Epithelial cell of proximal tubule (primary cell): Measurements from ENCODE around the gene STAP1. TPM values are rescaled to one million over a fixed set of nuclear protein-coding genes. Genes with fewer than 3 reads are reported as not detected.
"Not testable (repeated sequence)": the region's sequence is repeated elsewhere in the genome, so short reads cannot be mapped to it uniquely, and the experiment has no call there.

Experiments
- DNase-seq: peaks from one replicate; pipeline ENCODE4 v3.0.0-alpha.2; 2011; ENCODE audit warnings: low read depth
- H3K4me3 ChIP-seq: 2 replicates; pipeline ENCODE4 v1.5.1; 2011; ENCODE audit warnings: low read depth, mild to moderate bottlenecking, low read length
- total RNA-seq: library from RNA; depleted of rRNA; stranded (reverse); fragments of >200 nt; gene quantifications from 2 replicates; pipeline ENCODE4 v1.2.3, GENCODE V29; 2015
- TF ChIP-seq, protein P1 (sequence below): conservative IDR thresholded peaks from 2 replicates; pipeline ENCODE4 v1.5.1; 2012; ENCODE audit warnings: low read depth, mild to moderate bottlenecking, low read length

The STAP1 gene, protein sequence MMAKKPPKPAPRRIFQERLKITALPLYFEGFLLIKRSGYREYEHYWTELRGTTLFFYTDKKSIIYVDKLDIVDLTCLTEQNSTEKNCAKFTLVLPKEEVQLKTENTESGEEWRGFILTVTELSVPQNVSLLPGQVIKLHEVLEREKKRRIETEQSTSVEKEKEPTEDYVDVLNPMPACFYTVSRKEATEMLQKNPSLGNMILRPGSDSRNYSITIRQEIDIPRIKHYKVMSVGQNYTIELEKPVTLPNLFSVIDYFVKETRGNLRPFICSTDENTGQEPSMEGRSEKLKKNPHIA
- not detected in 2 replicates for total RNA-seq

DNA sequence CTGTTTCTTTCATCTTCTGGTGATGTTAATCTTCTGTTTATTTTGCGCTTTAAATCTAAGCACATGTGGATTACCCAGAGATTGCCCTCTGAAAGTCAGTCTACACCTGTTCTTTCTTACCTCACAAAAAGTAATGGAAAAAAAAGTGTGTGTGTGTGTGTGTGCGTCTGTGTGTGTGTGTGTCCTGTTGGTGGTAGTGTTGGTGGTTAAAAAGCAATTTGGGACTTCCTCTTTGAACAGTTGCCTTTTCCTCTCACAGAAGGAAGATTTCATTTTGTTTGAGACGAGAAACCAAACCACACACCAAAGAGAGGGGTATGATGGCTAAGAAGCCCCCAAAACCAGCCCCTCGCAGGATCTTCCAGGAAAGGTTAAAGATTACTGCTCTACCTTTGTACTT, at the start of gene STAP1:
Gene STAP1, plus strand, starts transcription at position 235 of the 400 bp plus-strand sequence. Its CDS starts 83 bp downstream, at position 318.
- DNase-seq: no peak
- no peak within 1 kb of the TSS for H3K4me3 ChIP-seq
- TF ChIP-seq, protein P1, sequence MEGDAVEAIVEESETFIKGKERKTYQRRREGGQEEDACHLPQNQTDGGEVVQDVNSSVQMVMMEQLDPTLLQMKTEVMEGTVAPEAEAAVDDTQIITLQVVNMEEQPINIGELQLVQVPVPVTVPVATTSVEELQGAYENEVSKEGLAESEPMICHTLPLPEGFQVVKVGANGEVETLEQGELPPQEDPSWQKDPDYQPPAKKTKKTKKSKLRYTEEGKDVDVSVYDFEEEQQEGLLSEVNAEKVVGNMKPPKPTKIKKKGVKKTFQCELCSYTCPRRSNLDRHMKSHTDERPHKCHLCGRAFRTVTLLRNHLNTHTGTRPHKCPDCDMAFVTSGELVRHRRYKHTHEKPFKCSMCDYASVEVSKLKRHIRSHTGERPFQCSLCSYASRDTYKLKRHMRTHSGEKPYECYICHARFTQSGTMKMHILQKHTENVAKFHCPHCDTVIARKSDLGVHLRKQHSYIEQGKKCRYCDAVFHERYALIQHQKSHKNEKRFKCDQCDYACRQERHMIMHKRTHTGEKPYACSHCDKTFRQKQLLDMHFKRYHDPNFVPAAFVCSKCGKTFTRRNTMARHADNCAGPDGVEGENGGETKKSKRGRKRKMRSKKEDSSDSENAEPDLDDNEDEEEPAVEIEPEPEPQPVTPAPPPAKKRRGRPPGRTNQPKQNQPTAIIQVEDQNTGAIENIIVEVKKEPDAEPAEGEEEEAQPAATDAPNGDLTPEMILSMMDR: no peak

DNA sequence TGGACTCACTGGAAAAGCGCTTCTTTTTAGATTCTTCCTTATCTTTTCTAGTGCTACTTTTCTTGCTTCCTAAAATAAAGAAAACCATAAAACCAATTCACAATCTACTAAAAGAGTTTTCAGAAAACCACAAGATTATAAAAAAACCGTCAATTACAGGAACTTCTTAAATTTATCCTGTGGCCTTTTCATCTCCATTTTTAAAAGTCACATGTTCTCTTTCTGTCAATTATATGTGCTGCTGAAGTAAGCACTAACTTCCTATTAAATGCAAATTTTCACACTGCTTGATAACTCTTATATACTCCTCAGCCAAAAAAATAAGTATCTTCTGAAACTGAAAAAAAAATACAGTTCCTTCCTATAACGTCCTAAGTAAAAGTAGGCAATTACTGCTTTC, 46.0 kb upstream of the STAP1 start:
- DNase-seq: no peak
- TF ChIP-seq, protein P1: no peak

DNA sequence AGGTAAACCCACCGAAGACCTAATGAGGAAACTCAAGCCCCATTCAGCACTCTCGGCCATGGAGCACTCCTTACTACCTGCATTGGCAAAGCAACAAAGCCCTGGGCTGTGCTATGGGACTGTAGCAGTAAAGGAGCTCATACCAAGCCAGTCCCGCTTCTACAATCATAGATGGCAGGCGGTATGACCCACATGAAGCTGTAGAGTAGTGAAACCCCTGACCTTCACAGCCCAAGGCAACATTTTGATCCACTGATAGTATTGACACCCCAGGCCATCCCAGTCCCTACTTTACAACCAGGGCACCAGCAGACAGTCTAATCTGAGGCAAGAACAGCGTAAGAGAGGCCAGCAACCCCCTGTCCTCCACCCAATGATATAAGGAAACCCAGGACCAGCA, 38.4 kb upstream of the STAP1 start:
- no peak overlapping the region for H3K4me3 ChIP-seq
- no peak for DNase-seq
- TF ChIP-seq, protein P1: no peak

More for the DNA sequence above, 46.0 kb upstream of the STAP1 start:
- H3K4me3 ChIP-seq: no peak overlapping the region

DNA sequence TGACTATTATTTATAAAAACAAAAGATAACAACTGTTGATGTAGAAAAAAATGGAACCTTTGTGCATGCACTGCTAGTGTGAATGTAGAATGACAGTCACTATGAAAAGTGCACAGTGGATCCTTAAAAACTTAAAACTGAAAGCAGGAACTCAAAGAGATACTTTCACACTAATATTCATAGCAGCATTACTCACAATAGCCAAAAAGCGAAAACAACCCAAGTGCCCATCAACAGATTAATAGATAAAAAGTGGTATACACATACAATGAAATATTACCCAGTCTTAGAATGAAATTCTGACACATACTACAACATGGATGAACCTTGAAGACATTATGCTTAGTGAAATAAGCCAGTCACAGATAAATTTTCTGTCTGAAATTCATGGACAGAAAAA, 37.0 kb upstream of the STAP1 start:
- TF ChIP-seq, protein P1: no peak

DNA sequence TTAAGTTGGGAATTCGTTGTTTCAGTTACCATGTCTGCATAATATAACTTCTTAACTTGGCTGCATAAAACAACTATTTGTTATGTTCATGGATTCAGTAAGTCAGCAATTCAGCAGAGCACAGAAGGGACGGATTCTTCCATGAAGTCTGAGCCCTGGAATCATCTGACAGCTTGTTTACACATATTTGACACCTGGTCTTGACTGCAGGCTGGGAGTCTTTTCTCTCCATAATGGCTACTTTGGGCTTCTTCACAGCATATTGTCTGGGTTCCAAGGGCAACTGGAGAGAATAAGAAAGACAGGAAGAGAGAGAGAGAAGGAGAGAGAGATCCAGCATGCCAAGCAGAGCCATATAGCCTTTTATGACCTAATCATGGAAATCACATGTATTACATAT, 36.3 kb upstream of the STAP1 start:
- no peak overlapping the region for H3K4me3 ChIP-seq
- TF ChIP-seq, protein P1: no peak
- no peak for DNase-seq

More for the DNA sequence above, 37.0 kb upstream of the STAP1 start:
- DNase-seq: no peak
- no peak overlapping the region for H3K4me3 ChIP-seq

DNA sequence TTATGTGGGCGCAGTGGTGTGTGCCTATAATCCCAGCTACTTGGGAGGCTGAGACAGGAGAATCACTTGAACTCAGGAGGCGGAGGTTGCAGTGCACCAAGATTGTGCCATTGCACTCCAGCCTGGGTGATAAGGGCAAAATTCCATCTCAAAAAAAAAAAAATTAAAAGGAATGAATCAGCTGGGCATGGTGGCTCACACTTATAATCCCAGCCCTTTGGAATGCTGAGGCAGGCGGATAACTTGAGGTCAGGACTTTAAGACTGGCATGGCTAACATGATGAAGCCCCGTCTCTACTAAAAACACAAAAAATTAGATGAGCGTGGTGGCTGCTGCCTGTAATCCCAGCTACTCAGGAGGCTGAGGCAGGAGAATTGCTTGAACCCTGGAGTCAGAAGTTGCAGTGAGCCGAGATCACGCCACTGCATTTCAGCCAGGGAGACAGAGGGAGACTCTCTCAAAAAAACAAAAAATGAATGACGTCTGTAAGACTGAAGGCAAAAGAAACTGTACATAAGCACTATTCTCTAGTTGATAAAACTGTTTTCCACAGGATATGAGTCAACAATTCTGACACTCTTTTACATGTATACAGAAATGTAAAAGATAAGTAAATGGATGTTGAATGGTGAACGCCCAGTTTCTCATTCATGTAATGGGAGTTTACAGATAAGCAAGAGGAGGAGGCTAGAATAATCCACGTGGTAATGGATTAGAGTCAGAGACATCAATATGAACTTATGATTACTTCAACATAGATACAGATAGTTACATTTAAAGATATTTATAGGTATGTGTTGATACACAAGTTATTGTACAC, 35.5 kb upstream of the STAP1 start:
- TF ChIP-seq, protein P1: no peak
- DNase-seq: no peak
- no peak overlapping the region for H3K4me3 ChIP-seq

DNA sequence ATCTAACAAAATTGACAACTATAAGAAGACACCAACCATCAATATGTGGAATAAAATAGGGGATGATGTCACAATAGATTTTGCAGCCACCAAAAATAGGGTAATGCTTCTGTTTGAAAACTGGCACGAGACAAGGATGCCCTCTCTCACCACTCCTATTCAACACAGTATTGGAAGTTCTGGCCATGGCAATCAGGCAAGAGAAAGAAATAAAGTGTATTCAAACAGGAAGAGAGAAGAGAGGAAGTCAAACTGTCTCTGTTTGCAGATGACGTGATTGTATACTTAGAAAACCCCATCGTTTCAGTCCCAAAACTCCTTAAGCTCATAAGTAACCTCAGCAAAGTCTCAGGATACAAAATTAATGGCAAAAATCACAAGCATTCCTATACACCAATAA, 34.4 kb upstream of the STAP1 start:
- H3K4me3 ChIP-seq, DNase-seq: not testable (repeated sequence)
